OCI-LY3 (cell line): ENCODE data around the gene FYN.

Source experiments
- H2AFZ ChIP-seq: fragments of 200-600, 300-600 bp; shearing (Covaris generic); 2 replicates; pipeline ENCODE4 v1.6.0; 2014; ENCODE audit warnings: antibody characterized with exemption, low read depth, low read length
- H3K27ac ChIP-seq: fragments of 200-600, 300-600 bp; sonication (generic); 2 replicates; pipeline ENCODE4 v1.5.1; 2014; ENCODE audit warnings: mild to moderate bottlenecking, low read length, moderate library complexity, mixed read lengths
- H3K27me3 ChIP-seq: fragments of 200-600, 300-600 bp; sonication (generic); 2 replicates; pipeline ENCODE4 v1.6.1; 2014; ENCODE audit warnings: low read depth, low read length, mixed read lengths
- H3K36me3 ChIP-seq: fragments of 200-600, 300-600 bp; sonication (generic); replicated peaks from 2 replicates; pipeline ENCODE3; 2014; ENCODE audit warnings: low read depth, low read length, mixed read lengths
- H3K4me1 ChIP-seq: fragments of 300-600, 200-600 bp; sonication (generic); 2 replicates; pipeline ENCODE4 v1.6.1; 2014; ENCODE audit warnings: low read length, mixed read lengths
- H3K4me2 ChIP-seq: fragments of 200-600, 300-600 bp; sonication (generic); 2 replicates; pipeline ENCODE4 v1.6.1; 2014; ENCODE audit warnings: low read length, mixed read lengths
- H3K4me3 ChIP-seq: fragments of 300-600, 200-600 bp; sonication (generic); 2 replicates; pipeline ENCODE4 v1.5.1; 2014; ENCODE audit warnings: antibody characterized with exemption, mild to moderate bottlenecking, low read length, moderate library complexity
- H3K79me2 ChIP-seq: fragments of 300-600, 200-600 bp; shearing (Covaris generic); 2 replicates; pipeline ENCODE4 v1.6.1; 2014; ENCODE audit warnings: mild to moderate bottlenecking, low read length, mixed read lengths
- H3K9ac ChIP-seq: fragments of 300-600, 200-600 bp; shearing (Covaris generic); 2 replicates; pipeline ENCODE4 v1.6.0; 2014; ENCODE audit warnings: mild to moderate bottlenecking, low read length, moderate library complexity
- H3K9me3 ChIP-seq: fragments of 200-600, 300-600 bp; shearing (Covaris generic); 2 replicates; pipeline ENCODE4 v1.6.1; 2014; ENCODE audit warnings: low read length, mixed read lengths; ENCODE audit not compliant: insufficient read depth
- H4K20me1 ChIP-seq: fragments of 200-600, 300-600 bp; sonication (generic); 2 replicates; pipeline ENCODE4 v1.6.1; 2016; ENCODE audit warnings: low read length, mixed read lengths; ENCODE audit not compliant: insufficient read depth
- EZH2phosphoT487 ChIP-seq: fragments of 200-600 bp; shearing (Covaris generic); IDR thresholded peaks from 2 replicates; pipeline ENCODE4 v1.6.1; 2018; ENCODE audit warnings: antibody characterized with exemption, mixed run types, low read depth
- TF ChIP-seq, protein P1 (sequence below): fragments of 200-600, 300-600 bp; sonication (generic); IDR thresholded peaks from 2 replicates; pipeline ENCODE4 v1.5.1; 2014; ENCODE audit warnings: antibody characterized with exemption, low read length, low read depth

FYN gene

DNA sequence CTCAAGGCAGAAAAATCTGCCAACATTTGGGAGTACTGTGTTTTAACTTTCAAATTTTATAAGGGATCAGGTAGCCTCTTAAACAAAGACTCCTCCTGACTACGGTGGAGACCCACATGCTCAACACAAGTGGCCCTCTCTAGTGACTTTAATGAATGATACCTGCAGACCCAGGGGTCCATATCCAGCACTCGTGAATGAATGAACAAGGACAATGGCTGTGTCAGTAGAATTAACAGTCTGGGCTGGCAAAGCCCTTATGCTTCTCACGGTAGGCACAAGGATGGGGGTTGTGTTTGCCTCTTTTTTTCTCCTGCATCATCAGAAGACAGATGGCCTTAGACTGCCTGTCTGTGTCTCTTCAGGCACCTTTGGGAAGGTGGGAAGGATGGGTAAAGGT is 154.9 kb downstream of the FYN start:
- Histone ChIP-seq H3K9ac (no peak overlapping the region), H3K4me3 (no peak overlapping the region), H4K20me1 (no peaks in the 10 kb centered on the region), H3K27me3 (peaks cover 11% of the 10 kb centered on the region), H2AFZ (no peak overlapping the region), H3K27ac (no peak overlapping the region), H3K79me2 (no peaks in the 10 kb centered on the region), H3K36me3 (no peaks in the 10 kb centered on the region), H3K4me2 (no peak overlapping the region), H3K4me1 (no peaks in the 10 kb centered on the region), H3K9me3 (no peaks in the 10 kb centered on the region)
- TF ChIP-seq, protein P1, sequence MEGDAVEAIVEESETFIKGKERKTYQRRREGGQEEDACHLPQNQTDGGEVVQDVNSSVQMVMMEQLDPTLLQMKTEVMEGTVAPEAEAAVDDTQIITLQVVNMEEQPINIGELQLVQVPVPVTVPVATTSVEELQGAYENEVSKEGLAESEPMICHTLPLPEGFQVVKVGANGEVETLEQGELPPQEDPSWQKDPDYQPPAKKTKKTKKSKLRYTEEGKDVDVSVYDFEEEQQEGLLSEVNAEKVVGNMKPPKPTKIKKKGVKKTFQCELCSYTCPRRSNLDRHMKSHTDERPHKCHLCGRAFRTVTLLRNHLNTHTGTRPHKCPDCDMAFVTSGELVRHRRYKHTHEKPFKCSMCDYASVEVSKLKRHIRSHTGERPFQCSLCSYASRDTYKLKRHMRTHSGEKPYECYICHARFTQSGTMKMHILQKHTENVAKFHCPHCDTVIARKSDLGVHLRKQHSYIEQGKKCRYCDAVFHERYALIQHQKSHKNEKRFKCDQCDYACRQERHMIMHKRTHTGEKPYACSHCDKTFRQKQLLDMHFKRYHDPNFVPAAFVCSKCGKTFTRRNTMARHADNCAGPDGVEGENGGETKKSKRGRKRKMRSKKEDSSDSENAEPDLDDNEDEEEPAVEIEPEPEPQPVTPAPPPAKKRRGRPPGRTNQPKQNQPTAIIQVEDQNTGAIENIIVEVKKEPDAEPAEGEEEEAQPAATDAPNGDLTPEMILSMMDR: no peak
- TF ChIP-seq EZH2phosphoT487: no peak

DNA sequence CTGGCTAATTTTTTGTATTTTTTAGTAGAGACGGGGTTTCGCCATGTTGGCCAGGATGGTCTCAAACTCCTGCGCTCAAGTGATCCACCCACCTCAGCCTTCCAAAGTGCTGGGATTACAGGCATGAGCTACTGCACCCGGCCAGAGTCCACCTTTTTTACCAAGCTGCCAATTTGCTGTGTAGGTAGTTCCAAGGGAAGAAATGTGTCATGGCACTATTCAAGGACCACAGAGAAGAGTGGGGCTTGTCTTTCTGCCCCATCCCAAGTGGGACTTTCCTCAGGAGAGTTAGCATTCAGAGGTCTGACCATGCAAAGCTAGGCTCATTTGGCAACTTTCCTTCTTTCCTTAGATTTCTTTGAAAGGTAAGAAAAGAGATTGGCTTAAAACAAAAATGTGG is 155.6 kb downstream of the FYN start:
- no peak overlapping the region for H3K9ac ChIP-seq
- no peaks in the 10 kb centered on the region for H3K9me3 ChIP-seq
- no peak overlapping the region for H2AFZ ChIP-seq
- no peaks in the 10 kb centered on the region for H3K4me1 ChIP-seq
- H3K27me3 ChIP-seq: peaks cover 8% of the 10 kb centered on the region
- no peaks in the 10 kb centered on the region for H3K79me2 ChIP-seq
- TF ChIP-seq, protein P1: no peak
- TF ChIP-seq EZH2phosphoT487: no peak
- H3K27ac ChIP-seq: no peak overlapping the region
- H3K36me3 ChIP-seq: no peaks in the 10 kb centered on the region
- no peaks in the 10 kb centered on the region for H4K20me1 ChIP-seq
- no peak overlapping the region for H3K4me3 ChIP-seq
- no peak overlapping the region for H3K4me2 ChIP-seq

DNA sequence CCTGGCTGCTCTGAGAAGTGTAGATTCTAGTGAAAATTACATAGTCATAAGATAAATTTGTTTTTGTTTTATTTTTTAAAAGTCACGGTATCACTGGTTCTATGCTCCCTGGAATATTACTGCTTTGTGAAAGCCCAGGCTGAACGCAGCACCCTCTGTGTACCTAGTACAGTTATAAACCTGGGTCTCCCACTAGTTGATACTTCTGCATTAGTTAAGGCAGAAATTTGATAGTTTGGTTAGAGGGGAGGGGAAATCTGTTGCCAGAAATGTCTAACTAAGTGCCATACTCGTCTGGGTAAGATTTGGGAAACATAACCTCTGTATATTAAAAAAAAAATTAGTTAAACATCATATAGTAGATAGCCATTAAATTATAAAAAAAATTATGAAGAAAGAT is 156.9 kb downstream of the FYN start:
- Histone ChIP-seq H3K27me3 (no peaks in the 10 kb centered on the region), H3K4me3 (no peak overlapping the region), H2AFZ (no peak overlapping the region), H3K79me2 (no peaks in the 10 kb centered on the region), H3K36me3 (no peaks in the 10 kb centered on the region), H3K27ac (no peak overlapping the region), H4K20me1 (no peaks in the 10 kb centered on the region), H3K9me3 (no peaks in the 10 kb centered on the region), H3K4me1 (no peaks in the 10 kb centered on the region), H3K9ac (no peak overlapping the region), H3K4me2 (no peak overlapping the region)
- TF ChIP-seq, protein P1: no peak
- no peak for TF ChIP-seq EZH2phosphoT487

DNA sequence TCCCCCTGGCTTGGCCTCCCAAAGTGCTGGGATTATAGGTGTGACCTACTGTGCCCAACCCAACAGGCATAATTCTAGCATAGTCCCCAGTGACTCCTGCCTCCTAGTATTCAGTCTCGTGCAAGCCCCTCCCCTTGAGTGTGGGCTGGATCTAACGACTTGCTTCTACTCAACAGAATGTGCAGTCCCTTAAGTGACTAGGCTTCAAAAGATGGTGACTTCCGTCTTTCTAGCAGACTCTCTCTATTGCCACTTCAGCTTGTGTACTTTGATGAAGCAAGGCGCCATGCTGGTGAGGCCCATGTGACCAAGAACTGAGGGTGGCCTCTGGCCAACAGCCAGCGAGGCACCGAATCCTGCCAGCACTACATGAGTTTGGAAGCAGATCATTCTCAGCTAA is 157.9 kb downstream of the FYN start:
- Histone ChIP-seq H3K4me3 (no peak overlapping the region), H2AFZ (no peak overlapping the region), H3K79me2 (no peaks in the 10 kb centered on the region), H3K9me3 (no peaks in the 10 kb centered on the region), H3K4me1 (no peaks in the 10 kb centered on the region), H3K36me3 (no peaks in the 10 kb centered on the region), H4K20me1 (no peaks in the 10 kb centered on the region), H3K27me3 (no peaks in the 10 kb centered on the region), H3K4me2 (no peak overlapping the region), H3K27ac (no peak overlapping the region), H3K9ac (no peak overlapping the region)
- TF ChIP-seq, protein P1: no peak
- TF ChIP-seq EZH2phosphoT487: no peak
